A549 (cell line): ENCODE measurements around the gene ZSCAN22. TPM values are rescaled to one million over a fixed set of nuclear protein-coding genes. Genes with fewer than 3 reads are reported as not detected.

ENCODE experiments used
- ATAC-seq, 2 experiments: fragments of 200-7000 bp in 1 of 2; fragments of >200 bp in 1 of 2; cut with Nextera tagmentation in 1 of 2; cut with Tn5 transposase in 1 of 2; 3 replicates each; pipeline versions ENCODE4 v1.8.0 to v1.9.1; 2018 to 2020; ENCODE audit warnings: mild to moderate bottlenecking in 1 of 2, moderate library complexity in 1 of 2
- CTCF ChIA-PET: fragments of 300-600 bp; sonication (Branson Sonifier 250); formaldehyde crosslinking; extraction: SDS; loops from one replicate; lab custom pipeline; 2021; ENCODE audit warnings: antibody characterized with exemption, inconsistent platforms; lab: Yijun Ruan, JAX
- POLR2A ChIA-PET: fragments of 350-600 bp; formaldehyde crosslinking; extraction: SDS; loops from one replicate; lab custom pipeline; 2021; ENCODE audit warnings: antibody characterized with exemption, inconsistent platforms; lab: Yijun Ruan, JAX
- DNase-seq, 2 experiments: peaks; one replicate each; pipeline versions ENCODE4 v3.0.0 to v3.0.0-alpha.2; 2011 to 2016; ENCODE audit warnings: low read depth in 1 of 2, low spot score in 1 of 2
- FAIRE-seq: peaks from 2 replicates; lab custom pipeline; 2011; peaks lifted over from hg19 to GRCh38; lab: Jason Lieb, UNC
- H3K27ac ChIP-seq, 2 experiments: fragments of >200 bp; sonication (Bioruptor Twin); formaldehyde crosslinking; 3 replicates each; pipeline ENCODE4 v1.5.1; 2016 to 2017
- H3K4me1 ChIP-seq: fragments of >200 bp; sonication (Bioruptor Twin); formaldehyde crosslinking; 3 replicates; pipeline ENCODE4 v1.6.1; 2016
- H3K4me2 ChIP-seq: fragments of >200 bp; sonication (Bioruptor Twin); formaldehyde crosslinking; 3 replicates; pipeline ENCODE4 v1.6.1; 2016
- H3K4me3 ChIP-seq: fragments of >200 bp; sonication (Bioruptor Twin); formaldehyde crosslinking; 3 replicates; pipeline ENCODE4 v1.5.1; 2016
- H3K9me3 ChIP-seq: fragments of >200 bp; sonication (Bioruptor Twin); formaldehyde crosslinking; 3 replicates; pipeline ENCODE4 v1.6.1; 2016
- BHLHE40 ChIP-seq: IDR thresholded peaks from 2 replicates; pipeline ENCODE4 v1.6.1; 2012; ENCODE audit warnings: low read depth, low read length, inconsistent platforms
- CBX8 ChIP-seq: fragments of 200-600 bp; sonication (generic); IDR thresholded peaks from 2 replicates; pipeline ENCODE4 v1.6.1; 2016
- CHD2 ChIP-seq: fragments of 150-350 bp; IDR thresholded peaks from 2 replicates; pipeline ENCODE4 v1.6.1; 2014; ENCODE audit warnings: low read length; ENCODE audit not compliant: partially characterized antibody
- FOSL2 ChIP-seq, 2 experiments: fragments of 450-650 bp in 1 of 2; fragments of >200 bp in 1 of 2; sonication (Bioruptor Twin) in 1 of 2; formaldehyde crosslinking; IDR thresholded peaks; 2 replicates each; pipeline versions ENCODE4 v1.5.0 to v1.6.1; 2016 to 2020; ENCODE audit warnings: mild to moderate bottlenecking in 1 of 2, moderate library complexity in 1 of 2
- FOXS1 ChIP-seq: fragments of 250-450 bp; sonication (Bioruptor Pico); IDR thresholded peaks from 2 replicates; pipeline ENCODE4 v1.5.0; 2020; ENCODE audit warnings: mild to moderate bottlenecking, moderate library complexity
- HOXB13 ChIP-seq: fragments of 250-450 bp; sonication (Bioruptor Pico); IDR thresholded peaks from 2 replicates; pipeline ENCODE4 v1.5.0; 2020; ENCODE audit warnings: low read depth, mild to moderate bottlenecking, moderate library complexity
- KDM1A ChIP-seq: fragments of 200-600 bp; sonication (generic); IDR thresholded peaks from 2 replicates; pipeline ENCODE4 v1.6.1; 2016; ENCODE audit warnings: low read depth, mild to moderate bottlenecking
- MAFK ChIP-seq: fragments of 450-650 bp; IDR thresholded peaks from 2 replicates; pipeline ENCODE4 v1.6.1; 2014; ENCODE audit not compliant: partially characterized antibody
- NFE2L2 ChIP-seq: fragments of 150-350 bp; conservative IDR thresholded peaks from 2 replicates; pipeline ENCODE4 v1.6.1; 2014; ENCODE audit warnings: low read length
- NPAS2 ChIP-seq: fragments of 250-450 bp; sonication (Bioruptor Pico); IDR thresholded peaks from 2 replicates; pipeline ENCODE4 v1.8.0; 2022; ENCODE audit warnings: mild to moderate bottlenecking, moderate library complexity, borderline replicate concordance
- POLR2AphosphoS2 ChIP-seq: conservative IDR thresholded peaks from 2 replicates; pipeline ENCODE4 v1.6.1; 2012; ENCODE audit warnings: low read length, improper control_type of control experiment, inconsistent platforms
- RAD21 ChIP-seq, 2 experiments: fragments of >200 bp in 1 of 2; sonication (Bioruptor Twin) in 1 of 2; formaldehyde crosslinking in 1 of 2; IDR thresholded peaks in 1 of 2; conservative IDR thresholded peaks in 1 of 2; 2 replicates in 1 of 2; 3 replicates in 1 of 2; pipeline ENCODE4 v1.6.1; 2012 to 2018; ENCODE audit warnings: inconsistent platforms in 1 of 2
- RCOR1 ChIP-seq: fragments of 150-350 bp; IDR thresholded peaks from 2 replicates; pipeline ENCODE4 v1.6.1; 2014; ENCODE audit warnings: antibody characterized with exemption, low read length, low read depth
- SMC3 ChIP-seq: fragments of >200 bp; sonication (Bioruptor Twin); formaldehyde crosslinking; IDR thresholded peaks from 3 replicates; pipeline ENCODE4 v1.6.1; 2018; ENCODE audit warnings: inconsistent platforms
- TFCP2L1 ChIP-seq: fragments of 250-450 bp; sonication (Bioruptor Pico); IDR thresholded peaks from 2 replicates; pipeline ENCODE4 v1.5.0; 2021; ENCODE audit warnings: mild to moderate bottlenecking
- TP53 ChIP-seq: fragments of 250-450 bp; sonication (Bioruptor Pico); IDR thresholded peaks from 2 replicates; pipeline ENCODE4 v1.5.0; 2021; ENCODE audit warnings: mild to moderate bottlenecking, moderate library complexity
- ZC3H11A ChIP-seq: fragments of 450-650 bp; IDR thresholded peaks from 2 replicates; pipeline ENCODE4 v1.6.1; 2014; ENCODE audit warnings: antibody characterized with exemption, mild to moderate bottlenecking
- ZNF302 ChIP-seq: fragments of 250-450 bp; sonication (Bioruptor Pico); IDR thresholded peaks from 2 replicates; pipeline ENCODE4 v1.9.0; 2021; ENCODE audit warnings: inconsistent platforms, mild to moderate bottlenecking, moderate library complexity
- WGBS: methylation state at CpG from one replicate; pipeline ENCODE4 v1.1.6; 2017; ENCODE audit errors: missing lambda C conversion rate; 5-methylcytosine and 5-hydroxymethylcytosine counted together
- polyA plus RNA-seq, 4 experiments: library from polyadenylated mRNA; depleted of rRNA in 3 of 4; stranded (reverse); fragments of >200 nt; fragmentation: RNase III in 1 of 4; extraction: RNeasy Plus Mini Kit Qiagen cat#74134 plus additional on column Dnase treatment in 1 of 4; gene quantifications; 2 replicates in 3 of 4; 3 replicates in 1 of 4; pipeline ENCODE4 v1.2.3, GENCODE V29; 2011 to 2017
- TF ChIP-seq, protein P1 (sequence below): IDR thresholded peaks from 2 replicates; pipeline ENCODE4 v1.6.1; 2012
- TF ChIP-seq, protein P2 (sequence below): fragments of 250-450 bp; sonication (Bioruptor Pico); IDR thresholded peaks from 2 replicates; pipeline ENCODE4 v1.5.0; 2020; ENCODE audit warnings: low read depth, mild to moderate bottlenecking, moderate library complexity
- TF ChIP-seq, protein P3 (sequence below): fragments of >200 bp; sonication (Bioruptor Twin); formaldehyde crosslinking; IDR thresholded peaks from 2 replicates; pipeline ENCODE4 v1.6.1; 2016
- TF ChIP-seq, protein P4 (sequence below): IDR thresholded peaks from 2 replicates; pipeline ENCODE4 v1.6.1; 2012; ENCODE audit warnings: low read depth, borderline replicate concordance
- TF ChIP-seq, protein P5 (sequence below): fragments of 250-450 bp; sonication (Bioruptor Pico); IDR thresholded peaks from 2 replicates; pipeline ENCODE4 v1.5.0; 2021; ENCODE audit warnings: mild to moderate bottlenecking, moderate library complexity, borderline replicate concordance

ZSCAN22 gene
- polyA plus RNA-seq, 2 of the 4 experiments (the other 2 are of a cell fraction) = 2.0 to 4.4 TPM

DNA sequence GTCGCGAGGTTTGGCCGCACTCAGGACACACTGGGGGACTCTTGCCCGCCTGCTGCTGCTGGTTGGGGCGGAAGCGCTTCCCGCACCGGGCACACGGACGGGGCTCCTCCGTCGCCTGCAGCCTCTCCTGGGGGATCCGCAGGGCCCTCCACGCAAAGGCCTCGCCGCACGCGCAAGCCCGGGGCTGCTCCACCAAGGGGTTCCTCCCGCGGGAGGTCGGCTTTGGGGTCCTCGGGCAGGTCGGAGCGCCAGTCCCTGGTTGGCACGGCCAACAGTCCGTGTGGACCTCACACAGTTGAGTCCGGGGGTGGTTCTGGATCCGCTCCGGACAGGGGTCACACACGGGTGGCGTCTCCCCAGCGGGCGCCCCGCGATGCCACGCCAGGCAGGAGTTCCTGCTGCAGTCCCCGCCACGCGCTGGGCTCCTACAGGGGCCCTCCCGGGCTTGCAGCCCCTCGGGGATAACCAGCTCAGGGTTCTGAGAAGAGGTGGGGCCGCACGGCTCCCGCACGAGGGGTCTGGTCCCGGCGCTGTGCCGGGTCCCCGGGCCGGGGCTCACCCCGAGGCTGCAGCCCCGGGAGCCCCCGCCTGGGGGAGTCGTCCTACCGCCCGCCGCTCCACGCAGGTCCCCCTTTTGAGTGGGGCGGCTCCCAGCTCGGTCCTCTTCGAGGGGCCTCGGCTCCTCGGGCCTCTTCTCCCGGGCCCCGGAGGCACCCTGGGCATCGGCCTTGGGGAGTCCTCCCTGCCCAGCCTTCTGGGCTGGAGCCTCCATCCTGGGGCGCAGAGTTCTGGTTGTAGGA lies 42.0 kb downstream of the ZSCAN22 start:
- no peak overlapping the region for H3K27ac ChIP-seq
- CTCF ChIA-PET = interaction anchor here (0.9 kb wide), 1 partner anchor 151 kb away, joined by 3 read pairs; the partner anchor contains the start of gene ZBTB45
- no peak for FAIRE-seq
- 86% methylated on average over 38 of the region's 68 CpGs for WGBS
- DNase-seq = no peak
- H3K4me1 ChIP-seq = no peaks in the 10 kb centered on the region
- H3K9me3 ChIP-seq = no peaks in the 10 kb centered on the region; the same call in 2 of the 3 replicates
- no peak overlapping the region for H3K4me3 ChIP-seq
- no peak for ATAC-seq
- POLR2A ChIA-PET = no interaction called here
- H3K4me2 ChIP-seq = no peak overlapping the region
- TF ChIP-seq ZC3H11A (no peak), CBX8 (no peak), CHD2 (no peak), KDM1A (no peak), POLR2AphosphoS2 (no peak), RCOR1 (no peak)
- TF ChIP-seq, protein P1, sequence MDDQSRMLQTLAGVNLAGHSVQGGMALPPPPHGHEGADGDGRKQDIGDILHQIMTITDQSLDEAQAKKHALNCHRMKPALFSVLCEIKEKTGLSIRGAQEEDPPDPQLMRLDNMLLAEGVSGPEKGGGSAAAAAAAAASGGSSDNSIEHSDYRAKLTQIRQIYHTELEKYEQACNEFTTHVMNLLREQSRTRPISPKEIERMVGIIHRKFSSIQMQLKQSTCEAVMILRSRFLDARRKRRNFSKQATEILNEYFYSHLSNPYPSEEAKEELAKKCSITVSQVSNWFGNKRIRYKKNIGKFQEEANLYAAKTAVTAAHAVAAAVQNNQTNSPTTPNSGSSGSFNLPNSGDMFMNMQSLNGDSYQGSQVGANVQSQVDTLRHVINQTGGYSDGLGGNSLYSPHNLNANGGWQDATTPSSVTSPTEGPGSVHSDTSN = no peak

DNA sequence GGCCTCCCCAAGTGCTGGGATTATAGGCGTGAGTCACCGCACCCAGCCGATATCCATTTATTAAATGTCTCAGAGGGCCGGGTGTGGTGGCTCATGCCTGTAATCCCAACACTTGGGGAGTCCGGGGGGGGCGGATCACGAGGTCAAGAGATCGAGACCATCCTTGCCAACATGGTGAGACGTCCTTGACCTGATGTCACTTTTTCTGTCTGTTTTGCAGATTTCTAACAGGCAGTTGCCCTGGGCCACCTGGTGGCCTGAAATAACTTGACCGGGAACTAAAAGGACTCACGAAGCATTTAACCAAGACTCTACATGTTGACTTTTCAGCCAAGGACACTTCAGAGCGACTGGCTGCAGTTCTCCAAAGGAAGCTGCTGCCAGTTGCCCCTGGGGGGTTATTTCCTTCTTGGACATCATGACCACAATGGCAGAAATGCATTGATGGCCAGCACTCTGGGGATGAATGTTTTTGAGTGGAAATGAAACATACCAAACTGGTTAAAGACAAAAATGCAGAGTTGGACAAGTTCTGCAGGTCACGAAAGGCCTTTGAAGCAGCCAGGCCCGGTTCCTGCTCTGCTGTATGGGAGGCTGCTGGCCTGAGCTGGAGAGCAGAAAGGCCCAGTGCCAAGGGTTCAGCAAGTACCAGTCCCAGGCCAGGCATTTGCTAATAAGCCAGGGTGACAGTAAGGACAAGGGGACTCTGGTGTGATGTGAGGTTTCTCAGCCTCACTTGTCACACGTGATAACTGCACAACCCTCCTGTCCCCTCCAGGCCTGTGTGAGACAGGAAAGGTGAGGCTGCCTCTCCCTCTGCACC lies 45.7 kb downstream of the ZSCAN22 start:
- no peak for FAIRE-seq
- CTCF ChIA-PET = interaction anchor here (2.6 kb wide), 1 partner anchor 8 kb away, joined by 10 read pairs; no protein-coding TSS in a partner anchor
- 63% methylated on average over 15 of the region's 15 CpGs for WGBS

More for the DNA sequence above, 45.7 kb downstream of the ZSCAN22 start:
- ATAC-seq (peak; percentile 39 to 45; a peak in 3 of 6 replicates), DNase-seq (no peak)
- no peaks in the 10 kb centered on the region; the same call in 2 of the 3 replicates for H3K9me3 ChIP-seq
- TF ChIP-seq MAFK (peak; percentile 42), NPAS2 (CRISPR knock-in tag) (no peak), HOXB13 (CRISPR knock-in tag) (no peak), FOXS1 (no peak), NFE2L2 (no peak), CBX8 (no peak), KDM1A (no peak), RAD21 (conservative IDR thresholded peaks at IDR 0.05 in 1 of 2, IDR thresholded peaks at IDR 0.05 in 1 of 2) (0 out of 5 replicates have a peak, but pooled peaks of 1 of the 2 experiments have one; percentile 21), TFCP2L1 (no peak), TP53 (CRISPR knock-in tag) (no peak), FOSL2 (IDR thresholded peaks at IDR 0.05) (no peak), FOSL2 (CRISPR knock-in tag; IDR thresholded peaks at IDR 0.05) (peak; percentile 16; the same call in 1 of the 2 replicates), SMC3 (no peak), ZC3H11A (no peak), ZNF302 (CRISPR knock-in tag) (no peak), BHLHE40 (no peak)
- TF ChIP-seq, protein P2, sequence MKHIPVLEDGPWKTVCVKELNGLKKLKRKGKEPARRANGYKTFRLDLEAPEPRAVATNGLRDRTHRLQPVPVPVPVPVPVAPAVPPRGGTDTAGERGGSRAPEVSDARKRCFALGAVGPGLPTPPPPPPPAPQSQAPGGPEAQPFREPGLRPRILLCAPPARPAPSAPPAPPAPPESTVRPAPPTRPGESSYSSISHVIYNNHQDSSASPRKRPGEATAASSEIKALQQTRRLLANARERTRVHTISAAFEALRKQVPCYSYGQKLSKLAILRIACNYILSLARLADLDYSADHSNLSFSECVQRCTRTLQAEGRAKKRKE (CRISPR knock-in tag) = no peak
- TF ChIP-seq, protein P3, sequence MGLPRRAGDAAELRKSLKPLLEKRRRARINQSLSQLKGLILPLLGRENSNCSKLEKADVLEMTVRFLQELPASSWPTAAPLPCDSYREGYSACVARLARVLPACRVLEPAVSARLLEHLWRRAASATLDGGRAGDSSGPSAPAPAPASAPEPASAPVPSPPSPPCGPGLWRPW = no peak
- TF ChIP-seq, protein P4, sequence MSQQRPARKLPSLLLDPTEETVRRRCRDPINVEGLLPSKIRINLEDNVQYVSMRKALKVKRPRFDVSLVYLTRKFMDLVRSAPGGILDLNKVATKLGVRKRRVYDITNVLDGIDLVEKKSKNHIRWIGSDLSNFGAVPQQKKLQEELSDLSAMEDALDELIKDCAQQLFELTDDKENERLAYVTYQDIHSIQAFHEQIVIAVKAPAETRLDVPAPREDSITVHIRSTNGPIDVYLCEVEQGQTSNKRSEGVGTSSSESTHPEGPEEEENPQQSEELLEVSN = no peak
- TF ChIP-seq, protein P5, sequence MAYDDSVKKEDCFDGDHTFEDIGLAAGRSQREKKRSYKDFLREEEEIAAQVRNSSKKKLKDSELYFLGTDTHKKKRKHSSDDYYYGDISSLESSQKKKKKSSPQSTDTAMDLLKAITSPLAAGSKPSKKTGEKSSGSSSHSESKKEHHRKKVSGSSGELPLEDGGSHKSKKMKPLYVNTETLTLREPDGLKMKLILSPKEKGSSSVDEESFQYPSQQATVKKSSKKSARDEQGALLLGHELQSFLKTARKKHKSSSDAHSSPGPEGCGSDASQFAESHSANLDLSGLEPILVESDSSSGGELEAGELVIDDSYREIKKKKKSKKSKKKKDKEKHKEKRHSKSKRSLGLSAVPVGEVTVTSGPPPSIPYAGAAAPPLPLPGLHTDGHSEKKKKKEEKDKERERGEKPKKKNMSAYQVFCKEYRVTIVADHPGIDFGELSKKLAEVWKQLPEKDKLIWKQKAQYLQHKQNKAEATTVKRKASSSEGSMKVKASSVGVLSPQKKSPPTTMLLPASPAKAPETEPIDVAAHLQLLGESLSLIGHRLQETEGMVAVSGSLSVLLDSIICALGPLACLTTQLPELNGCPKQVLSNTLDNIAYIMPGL (CRISPR knock-in tag) = no peak
- no peak overlapping the region for H3K4me3 ChIP-seq
- POLR2A ChIA-PET = interaction anchor here (1.5 to 1.8 kb wide), 2 partner anchors 9 to 10 kb away, joined by 7 to 20 read pairs; partner anchors contain the start of gene ZNF497
- H3K4me1 ChIP-seq = no peaks in the 10 kb centered on the region
- no peak overlapping the region for H3K4me2 ChIP-seq
- H3K27ac ChIP-seq = no peak overlapping the region
